ENCODE measurements around the gene IGFN1. TPM values are rescaled to one million over a fixed set of nuclear protein-coding genes. Genes with fewer than 3 reads are reported as not detected.

IGFN1 gene
- polyA plus RNA-seq (2013, experiment 1 of 2), result not detected
- polyA plus RNA-seq (2013, experiment 2 of 2), result 0.03 TPM

DNA sequence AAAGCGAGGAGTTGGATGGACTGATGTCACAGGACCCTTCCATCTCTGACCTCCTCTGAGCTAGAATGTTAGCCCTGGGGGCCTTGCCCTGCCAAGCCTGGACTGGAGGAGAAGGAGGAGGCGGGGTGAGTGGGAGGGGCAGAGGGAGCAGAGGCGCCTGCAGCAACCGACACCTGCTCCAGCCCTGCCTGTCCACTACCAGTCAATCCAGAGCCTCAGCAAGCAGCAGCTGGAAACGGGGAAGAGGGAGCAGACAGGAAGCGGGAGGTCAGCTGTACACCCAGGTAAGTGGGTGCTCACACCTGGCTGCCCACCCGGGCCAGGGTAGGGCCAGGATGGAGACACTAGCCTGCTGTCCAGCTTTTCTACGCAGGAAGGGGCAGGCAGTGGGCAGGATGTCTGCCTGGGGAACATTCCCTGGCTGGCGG, at the start of gene IGFN1:
Gene IGFN1 (plus strand): TSS at position 201 of the 428 bp plus-strand sequence. CDS start 2,470 bp downstream, outside the sequence.
- H3K27me3 ChIP-seq (ENCODE audit: control insufficient read depth in 1 of 2, insufficient read depth in 1 of 2, low read length in 2 of 2), result no peaks in the 10 kb centered on the region
- H3K4me1 ChIP-seq (ENCODE audit: control insufficient read depth, insufficient read depth, low read depth, low read length), result peaks cover 21% of the 10 kb centered on the region
- peak within 1 kb of the TSS; percentile 65 for H3K9ac ChIP-seq (ENCODE audit: low read length)
- H3K4ac ChIP-seq (ENCODE audit: low read depth in 1 of 2, low read length in 2 of 2), result no peak within 1 kb of the TSS
- no peak within 1 kb of the TSS for H3K4me3 ChIP-seq (ENCODE audit: insufficient read depth in 1 of 2, low read depth in 1 of 2, low read length in 2 of 2)
- peak within 1 kb of the TSS; percentile 24 for H2AK5ac ChIP-seq (ENCODE audit: low read length, severe bottlenecking)
- H3K23ac ChIP-seq (ENCODE audit: low read length in 2 of 2), result no peak within 1 kb of the TSS
- no peak within 1 kb of the TSS for H3K18ac ChIP-seq (ENCODE audit: low read depth in 1 of 2, low read length in 2 of 2)
- no peak within 1 kb of the TSS for H2BK120ac ChIP-seq (ENCODE audit: low read depth, low read length)
- H3K36me3 ChIP-seq (ENCODE audit: control insufficient read depth in 1 of 2, insufficient read depth in 2 of 2, low read depth in 1 of 2, low read length in 2 of 2), result no peaks in the 10 kb centered on the region
- H2BK12ac ChIP-seq (ENCODE audit: low read length in 2 of 2), result no peak within 1 kb of the TSS
- H3K4me2 ChIP-seq (ENCODE audit: low read length, poor library complexity, severe bottlenecking), result no peak within 1 kb of the TSS
- DNase-seq, result no peak
- no peak within 1 kb of the TSS for H2AFZ ChIP-seq (ENCODE audit: low read depth, low read length)
- H3K9me3 ChIP-seq (ENCODE audit: control insufficient read depth, low read length), result no peaks in the 10 kb centered on the region
- no peak within 1 kb of the TSS for H4K91ac ChIP-seq (ENCODE audit: low read length)
- no peak within 1 kb of the TSS for H2BK15ac ChIP-seq (ENCODE audit: low read depth, poor library complexity, severe bottlenecking)
- no peak within 1 kb of the TSS for H3K14ac ChIP-seq (ENCODE audit: low read length in 2 of 2)
- no peaks in the 10 kb centered on the region for H3K79me1 ChIP-seq (replicated peaks; ENCODE audit: low read length, poor library complexity, severe bottlenecking)
- peak within 1 kb of the TSS; percentile 17 for H3K27ac ChIP-seq (ENCODE audit: low read length, poor library complexity, severe bottlenecking)
- 64% methylated on average over 9 of the region's 9 CpGs for WGBS
- H2BK5ac ChIP-seq (ENCODE audit: low read depth, low read length, poor library complexity, severe bottlenecking), result no peak within 1 kb of the TSS
- no peak within 1 kb of the TSS for H4K8ac ChIP-seq (ENCODE audit: low read length)

- no peaks in the 10 kb centered on the region for H3K9me3 ChIP-seq (ENCODE audit: control insufficient read depth, low read length)
- no peak overlapping the region for H2BK120ac ChIP-seq (ENCODE audit: low read depth, low read length)
- no peaks in the 10 kb centered on the region for H3K27me3 ChIP-seq (ENCODE audit: control insufficient read depth in 1 of 2, insufficient read depth in 1 of 2, low read length in 2 of 2)
- H3K18ac ChIP-seq (ENCODE audit: low read depth in 1 of 2, low read length in 2 of 2), result no peak overlapping the region
- peaks cover 10% of the 10 kb centered on the region for H3K79me1 ChIP-seq (replicated peaks; ENCODE audit: low read length, poor library complexity, severe bottlenecking)
- H3K14ac ChIP-seq (ENCODE audit: low read length in 2 of 2), result no peak overlapping the region
- H2BK12ac ChIP-seq (ENCODE audit: low read length in 2 of 2), result no peak overlapping the region
- no peak overlapping the region for H4K91ac ChIP-seq (ENCODE audit: low read length)
- no peak overlapping the region for H2AFZ ChIP-seq (ENCODE audit: low read depth, low read length)
- H2BK15ac ChIP-seq (ENCODE audit: low read depth, poor library complexity, severe bottlenecking), result no peak overlapping the region
- no peak overlapping the region for H2AK5ac ChIP-seq (ENCODE audit: low read length, severe bottlenecking)
- peaks cover 74 to 85% of the 10 kb centered on the region in 2 experiments for H3K36me3 ChIP-seq (ENCODE audit: control insufficient read depth in 1 of 2, insufficient read depth in 2 of 2, low read depth in 1 of 2, low read length in 2 of 2)
- H3K4me1 ChIP-seq (ENCODE audit: control insufficient read depth, insufficient read depth, low read depth, low read length), result peaks cover 14% of the 10 kb centered on the region
- H4K8ac ChIP-seq (ENCODE audit: low read length), result no peak overlapping the region
- H2BK5ac ChIP-seq (ENCODE audit: low read depth, low read length, poor library complexity, severe bottlenecking), result no peak overlapping the region
- 89% methylated on average over 8 of the region's 8 CpGs for WGBS
- no peak overlapping the region for H3K9ac ChIP-seq (ENCODE audit: low read length)
- H3K4me2 ChIP-seq (ENCODE audit: low read length, poor library complexity, severe bottlenecking), result no peak overlapping the region
- no peak overlapping the region for H3K23ac ChIP-seq (ENCODE audit: low read length in 2 of 2)
- no peak overlapping the region for H3K4ac ChIP-seq (ENCODE audit: low read depth in 1 of 2, low read length in 2 of 2)
- no peak overlapping the region for H3K27ac ChIP-seq (ENCODE audit: low read length, poor library complexity, severe bottlenecking)
- no peak for DNase-seq
- no peak overlapping the region for H3K4me3 ChIP-seq (ENCODE audit: insufficient read depth in 1 of 2, low read depth in 1 of 2, low read length in 2 of 2)
Measured at GRCh38 chr1:201140941-201141260, 49.7 kb upstream of the IGFN1 start.

GRCh38 chr1:201141418-201141817, 49.2 kb upstream of the IGFN1 start:
- Histone ChIP-seq H2BK12ac (ENCODE audit: low read length in 2 of 2) (no peak overlapping the region), H3K27me3 (ENCODE audit: control insufficient read depth in 1 of 2, insufficient read depth in 1 of 2, low read length in 2 of 2) (no peaks in the 10 kb centered on the region), H3K36me3 (ENCODE audit: control insufficient read depth in 1 of 2, insufficient read depth in 2 of 2, low read depth in 1 of 2, low read length in 2 of 2) (peaks cover 77 to 85% of the 10 kb centered on the region in 2 experiments), H2BK15ac (ENCODE audit: low read depth, poor library complexity, severe bottlenecking) (no peak overlapping the region), H3K4ac (ENCODE audit: low read depth in 1 of 2, low read length in 2 of 2) (no peak overlapping the region), H3K4me2 (ENCODE audit: low read length, poor library complexity, severe bottlenecking) (no peak overlapping the region), H3K9me3 (ENCODE audit: control insufficient read depth, low read length) (no peaks in the 10 kb centered on the region), H4K8ac (ENCODE audit: low read length) (no peak overlapping the region), H3K14ac (ENCODE audit: low read length in 2 of 2) (no peak overlapping the region), H2AFZ (ENCODE audit: low read depth, low read length) (no peak overlapping the region), H3K4me3 (ENCODE audit: insufficient read depth in 1 of 2, low read depth in 1 of 2, low read length in 2 of 2) (no peak overlapping the region), H2BK5ac (ENCODE audit: low read depth, low read length, poor library complexity, severe bottlenecking) (no peak overlapping the region), H3K23ac (ENCODE audit: low read length in 2 of 2) (no peak overlapping the region), H2BK120ac (ENCODE audit: low read depth, low read length) (no peak overlapping the region), H3K9ac (ENCODE audit: low read length) (no peak overlapping the region), H3K18ac (ENCODE audit: low read depth in 1 of 2, low read length in 2 of 2) (no peak overlapping the region), H4K91ac (ENCODE audit: low read length) (no peak overlapping the region), H2AK5ac (ENCODE audit: low read length, severe bottlenecking) (no peak overlapping the region), H3K27ac (ENCODE audit: low read length, poor library complexity, severe bottlenecking) (no peak overlapping the region), H3K79me1 (replicated peaks; ENCODE audit: low read length, poor library complexity, severe bottlenecking) (peaks cover 12% of the 10 kb centered on the region), H3K4me1 (ENCODE audit: control insufficient read depth, insufficient read depth, low read depth, low read length) (peaks cover 14% of the 10 kb centered on the region)
- WGBS, result 93% methylated on average over 5 of the region's 5 CpGs
- no peak for DNase-seq

DNA sequence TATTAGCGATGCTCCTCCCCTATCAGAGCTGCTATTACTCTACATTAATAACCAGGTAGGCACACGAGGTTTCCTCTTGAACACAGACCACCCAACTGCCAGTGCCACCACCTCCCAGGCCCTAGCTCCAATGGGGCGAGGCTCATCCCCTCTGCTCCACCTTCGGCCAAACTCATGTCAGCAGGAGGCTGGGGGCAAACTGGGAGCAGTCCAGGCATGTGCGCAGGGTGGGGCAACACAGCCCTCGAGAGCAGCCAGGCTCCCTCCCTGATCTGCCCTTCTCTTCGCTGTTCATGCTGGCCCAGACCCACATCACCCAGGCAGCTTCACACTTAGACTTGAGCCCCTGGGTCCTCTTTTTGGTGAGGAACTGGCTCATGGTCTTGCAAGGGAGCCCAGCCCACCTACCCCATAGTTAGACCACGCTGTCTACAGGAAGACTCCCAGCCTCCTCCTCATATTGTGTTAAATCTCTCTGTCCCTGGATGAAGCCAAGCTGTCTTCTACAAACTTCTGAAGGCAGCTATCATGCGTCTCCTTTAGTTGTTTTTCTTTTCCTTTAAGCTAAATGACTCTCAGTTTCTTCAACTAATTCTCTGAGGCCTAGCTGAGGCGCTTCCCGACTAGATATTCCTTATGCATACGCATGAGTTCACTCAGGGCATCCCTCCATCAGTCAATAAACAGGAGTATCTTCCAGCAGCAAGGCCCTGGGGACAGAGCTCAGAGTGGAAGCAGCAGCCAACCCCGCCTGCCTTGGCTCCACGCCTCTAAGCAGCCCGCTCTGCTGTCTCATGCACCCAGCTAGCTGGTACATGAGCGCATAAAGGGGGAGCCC, 48.4 kb upstream of the IGFN1 start:
- Histone ChIP-seq H3K27me3 (ENCODE audit: control insufficient read depth in 1 of 2, insufficient read depth in 1 of 2, low read length in 2 of 2) (no peaks in the 10 kb centered on the region), H2AK5ac (ENCODE audit: low read length, severe bottlenecking) (no peak overlapping the region), H2AFZ (ENCODE audit: low read depth, low read length) (no peak overlapping the region), H3K4ac (ENCODE audit: low read depth in 1 of 2, low read length in 2 of 2) (no peak overlapping the region), H2BK120ac (ENCODE audit: low read depth, low read length) (no peak overlapping the region), H2BK15ac (ENCODE audit: low read depth, poor library complexity, severe bottlenecking) (no peak overlapping the region), H2BK5ac (ENCODE audit: low read depth, low read length, poor library complexity, severe bottlenecking) (no peak overlapping the region), H3K9me3 (ENCODE audit: control insufficient read depth, low read length) (no peaks in the 10 kb centered on the region), H3K18ac (ENCODE audit: low read depth in 1 of 2, low read length in 2 of 2) (no peak overlapping the region), H3K79me1 (replicated peaks; ENCODE audit: low read length, poor library complexity, severe bottlenecking) (peaks cover 10% of the 10 kb centered on the region), H3K14ac (ENCODE audit: low read length in 2 of 2) (no peak overlapping the region), H2BK12ac (ENCODE audit: low read length in 2 of 2) (no peak overlapping the region), H3K27ac (ENCODE audit: low read length, poor library complexity, severe bottlenecking) (no peak overlapping the region), H3K9ac (ENCODE audit: low read length) (peak overlapping the region; percentile 47), H3K4me1 (ENCODE audit: control insufficient read depth, insufficient read depth, low read depth, low read length) (peaks cover 8% of the 10 kb centered on the region), H4K8ac (ENCODE audit: low read length) (no peak overlapping the region), H3K4me3 (ENCODE audit: insufficient read depth in 1 of 2, low read depth in 1 of 2, low read length in 2 of 2) (no peak overlapping the region), H3K23ac (ENCODE audit: low read length in 2 of 2) (no peak overlapping the region), H4K91ac (ENCODE audit: low read length) (no peak overlapping the region), H3K36me3 (ENCODE audit: control insufficient read depth in 1 of 2, insufficient read depth in 2 of 2, low read depth in 1 of 2, low read length in 2 of 2) (peaks cover 82 to 85% of the 10 kb centered on the region in 2 experiments), H3K4me2 (ENCODE audit: low read length, poor library complexity, severe bottlenecking) (no peak overlapping the region)
- DNase-seq, result no peak
- WGBS, result 94% methylated on average over 16 of the region's 16 CpGs
